WERI-Rb-1 (cell line): ENCODE results near the gene BTD.

Source experiments
- DNase-seq: peaks from one replicate; pipeline ENCODE4 v3.0.0-alpha.2; 2020
- H3K27ac ChIP-seq: fragments of 250-450 bp; sonication (Bioruptor Pico); 2 replicates; pipeline ENCODE4 v1.5.1; 2020; ENCODE audit warnings: mild to moderate bottlenecking, moderate library complexity
- H3K27me3 ChIP-seq: fragments of 250-450 bp; sonication (Bioruptor Pico); 2 replicates; pipeline ENCODE4 v1.5.1; 2021; ENCODE audit warnings: mild to moderate bottlenecking, low read depth, moderate library complexity; ENCODE audit not compliant: insufficient read depth, severe bottlenecking
- H3K36me3 ChIP-seq: fragments of 250-450 bp; sonication (Bioruptor Pico); 2 replicates; pipeline ENCODE4 v1.5.1; 2020; ENCODE audit warnings: mild to moderate bottlenecking, moderate library complexity
- H3K4me3 ChIP-seq: 2 replicates; pipeline ENCODE4 v1.5.1; 2011; ENCODE audit warnings: low read depth, mild to moderate bottlenecking, control low read depth, low read length
- H3K9me3 ChIP-seq: fragments of 250-450 bp; sonication (Bioruptor Pico); 2 replicates; pipeline ENCODE4 v1.5.1; 2021; ENCODE audit warnings: mild to moderate bottlenecking, moderate library complexity; ENCODE audit not compliant: severe bottlenecking
- CTCF ChIP-seq: IDR thresholded peaks from 2 replicates; pipeline ENCODE4 v1.5.1; 2011; ENCODE audit warnings: low read depth, mild to moderate bottlenecking, control low read depth, inconsistent platforms, low read length

The BTD gene

DNA sequence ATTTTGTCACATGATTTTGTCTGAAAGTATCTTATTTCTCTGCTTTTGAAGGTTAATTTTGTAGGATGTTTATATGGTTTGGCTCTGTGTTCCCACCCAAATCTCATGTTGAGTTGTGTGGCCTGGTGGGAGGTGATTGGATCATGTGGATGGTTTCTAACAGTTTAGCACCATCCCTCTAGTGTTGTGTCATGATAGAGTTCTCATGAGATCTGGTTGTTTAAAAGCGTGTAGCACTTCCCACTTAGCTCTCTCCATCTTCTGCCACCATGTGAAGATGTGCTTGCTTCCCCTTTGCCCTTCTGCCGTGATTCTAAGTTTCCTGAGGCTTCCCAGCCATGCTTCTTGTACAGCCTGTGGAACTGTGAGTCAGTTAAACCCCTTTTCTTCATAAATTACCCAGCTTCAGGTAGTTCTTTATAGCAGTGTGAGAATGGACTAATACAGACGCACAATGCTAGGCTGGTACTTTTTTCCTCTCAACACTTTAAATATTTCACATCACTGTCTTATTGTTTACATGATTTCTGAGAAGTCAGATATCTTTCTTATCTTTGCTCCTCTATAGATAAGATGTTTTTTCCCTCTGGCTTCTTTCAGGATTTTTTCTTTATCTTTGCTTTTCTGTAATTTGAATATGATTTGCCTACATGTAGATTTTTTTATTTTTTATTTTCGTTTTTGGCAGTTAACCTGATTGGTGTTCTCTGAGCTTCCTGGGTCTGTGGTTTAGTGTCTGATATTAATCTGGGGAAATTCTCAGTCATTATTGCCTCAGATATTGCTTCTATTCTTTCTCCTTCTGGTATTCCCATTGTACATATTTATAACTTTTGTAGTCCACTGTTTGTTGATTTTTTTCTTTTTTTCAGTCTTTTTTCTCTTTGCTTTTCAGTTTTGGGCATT lies 22.2 kb downstream of the BTD start:
- no peak for DNase-seq
- H3K4me3 ChIP-seq, result no peak overlapping the region

GRCh38 chr3:15628967-15629366 lies 27.4 kb downstream of the BTD start:
- H3K27ac ChIP-seq, result no peak overlapping the region
- no peak for TF ChIP-seq CTCF
- no peaks in the 10 kb centered on the region for H3K27me3 ChIP-seq
- H3K4me3 ChIP-seq, result no peak overlapping the region
- H3K36me3 ChIP-seq, result no peaks in the 10 kb centered on the region
- no peak for DNase-seq
- no peaks in the 10 kb centered on the region for H3K9me3 ChIP-seq

More for the DNA sequence above, 22.2 kb downstream of the BTD start:
- no peak overlapping the region for H3K27ac ChIP-seq
- no peaks in the 10 kb centered on the region for H3K9me3 ChIP-seq
- no peaks in the 10 kb centered on the region for H3K27me3 ChIP-seq
- H3K36me3 ChIP-seq, result no peaks in the 10 kb centered on the region
- TF ChIP-seq CTCF, result no peak

- Histone ChIP-seq H3K36me3 (no peaks in the 10 kb centered on the region), H3K4me3 (no peak overlapping the region)
- DNase-seq, result peak; percentile 63
Measured at GRCh38 chr3:15629860-15630597, 28.5 kb downstream of the BTD start.

GRCh38 chr3:15630646-15631350 lies 29.3 kb downstream of the BTD start:
- TF ChIP-seq CTCF, result no peak
- H3K27me3 ChIP-seq, result no peaks in the 10 kb centered on the region
- DNase-seq, result no peak
- no peaks in the 10 kb centered on the region for H3K36me3 ChIP-seq
- H3K4me3 ChIP-seq, result no peak overlapping the region
- no peaks in the 10 kb centered on the region for H3K9me3 ChIP-seq
- H3K27ac ChIP-seq, result no peak overlapping the region

More at GRCh38 chr3:15629860-15630597, 28.5 kb downstream of the BTD start:
- no peak overlapping the region for H3K27ac ChIP-seq
- H3K9me3 ChIP-seq, result no peaks in the 10 kb centered on the region
- H3K27me3 ChIP-seq, result no peaks in the 10 kb centered on the region
- TF ChIP-seq CTCF, result peak; percentile 70

- no peak for DNase-seq
- Histone ChIP-seq H3K27me3 (no peaks in the 10 kb centered on the region), H3K4me3 (no peak overlapping the region), H3K9me3 (no peaks in the 10 kb centered on the region), H3K36me3 (no peaks in the 10 kb centered on the region), H3K27ac (no peak overlapping the region)
- TF ChIP-seq CTCF, result no peak
Measured at GRCh38 chr3:15631426-15632211, 30.1 kb downstream of the BTD start.
